ENCODE results near the gene KLHL2. TPM values are rescaled to one million over a fixed set of nuclear protein-coding genes. Genes with fewer than 3 reads are reported as not detected.

The KLHL2 gene
- total and polyA plus RNA-seq, 2 experiments from 2014 or later = 7.1 to 14.8 TPM

- TF ChIP-seq EZH2phosphoT487 (IDR thresholded peaks at IDR 0.05; ENCODE audit: unreplicated experiment) = no peak
- no peak for TF ChIP-seq CTCF (conservative IDR thresholded peaks at IDR 0.05; ENCODE audit: low read depth in 2 of 2)
- no peak for TF ChIP-seq ZNF114 (CRISPR knock-in tag; IDR thresholded peaks at IDR 0.05)
- peak overlapping the region; percentile 66; the same call in 2 of the 3 replicates for H3K4me3 Mint-ChIP-seq
- peak overlapping the region; percentile 99 for H3K4me3 ChIP-seq
- H3K36me3 Mint-ChIP-seq (ENCODE audit: low read depth) = peaks cover 53% of the 10 kb centered on the region
- H3K9me3 Mint-ChIP-seq = no peaks in the 10 kb centered on the region
- peaks cover 37% of the 10 kb centered on the region for H3K4me1 Mint-ChIP-seq
- no peaks in the 10 kb centered on the region; the same call in 1 of the 2 replicates for H3F3A ChIP-seq (replicated peaks; ENCODE audit: low read depth)
- H3K27ac Mint-ChIP-seq = peak overlapping the region; percentile 60
- peaks cover 2% of the 10 kb centered on the region for H3K27me3 Mint-ChIP-seq (ENCODE audit: insufficient read depth, low read depth, poor library complexity)
- H3K27me3 ChIP-seq (ENCODE audit: insufficient read depth) = no peaks in the 10 kb centered on the region
- H3K79me2 ChIP-seq (replicated peaks; ENCODE audit: insufficient read depth) = peaks cover 100% of the 10 kb centered on the region
- H3K9me2 ChIP-seq (ENCODE audit: insufficient read depth) = no peaks in the 10 kb centered on the region
- ATAC-seq (no peak), DNase-seq (ENCODE audit: low spot score) (no peak)
- peaks cover 67% of the 10 kb centered on the region for H3K36me3 ChIP-seq (ENCODE audit: insufficient read depth)
- H4K20me1 ChIP-seq (replicated peaks; ENCODE audit: insufficient read depth) = peaks cover 91% of the 10 kb centered on the region
- H3K27ac ChIP-seq (ENCODE audit: low read depth) = peak overlapping the region; percentile 17; the same call in 1 of the 2 replicates
- peaks cover 39% of the 10 kb centered on the region for H3K4me1 ChIP-seq (ENCODE audit: insufficient read depth)
- peak overlapping the region; percentile 98 for H3K4me2 ChIP-seq
- no peak overlapping the region for H2AFZ ChIP-seq
Observed at GRCh38 chr4:165332502-165332901, 125.1 kb downstream of the KLHL2 start.

- Histone ChIP-seq H3K27me3 (ENCODE audit: insufficient read depth) (no peaks in the 10 kb centered on the region), H4K20me1 (replicated peaks; ENCODE audit: insufficient read depth) (peaks cover 91% of the 10 kb centered on the region), H3F3A (replicated peaks; ENCODE audit: low read depth) (no peaks in the 10 kb centered on the region; the same call in 1 of the 2 replicates), H2AFZ (no peak overlapping the region), H3K27ac (ENCODE audit: low read depth) (peak overlapping the region; percentile 23; the same call in 1 of the 2 replicates), H3K9me2 (ENCODE audit: insufficient read depth) (no peaks in the 10 kb centered on the region), H3K79me2 (replicated peaks; ENCODE audit: insufficient read depth) (peaks cover 88% of the 10 kb centered on the region), H3K4me3 (peak overlapping the region; percentile 99; the same call in 1 of the 2 replicates), H3K4me1 (ENCODE audit: insufficient read depth) (peaks cover 30% of the 10 kb centered on the region), H3K4me2 (peak overlapping the region; percentile 40), H3K36me3 (ENCODE audit: insufficient read depth) (peaks cover 91% of the 10 kb centered on the region)
- peak overlapping the region; percentile 61 for H3K27ac Mint-ChIP-seq
- H3K27me3 Mint-ChIP-seq (ENCODE audit: insufficient read depth, low read depth, poor library complexity) = no peaks in the 10 kb centered on the region
- peaks cover 35% of the 10 kb centered on the region for H3K4me1 Mint-ChIP-seq
- H3K4me3 Mint-ChIP-seq = no peak overlapping the region
- no peaks in the 10 kb centered on the region for H3K9me3 Mint-ChIP-seq
- ATAC-seq = no peak
- TF ChIP-seq ZNF114 (CRISPR knock-in tag; IDR thresholded peaks at IDR 0.05) = no peak
- no peak for TF ChIP-seq STAT1 (IDR thresholded peaks at IDR 0.05; ENCODE audit: unreplicated experiment)
- TF ChIP-seq JUNB (IDR thresholded peaks at IDR 0.05; ENCODE audit: unreplicated experiment) = no peak
- TF ChIP-seq EZH2 (IDR thresholded peaks at IDR 0.05; ENCODE audit: low read depth, unreplicated experiment) = no peak
- no peak for TF ChIP-seq CREB1 (CRISPR knock-in tag; IDR thresholded peaks at IDR 0.05; ENCODE audit: low read depth)
- TF ChIP-seq REST (IDR thresholded peaks at IDR 0.05; ENCODE audit: unreplicated experiment) = no peak
- TF ChIP-seq CTCF (conservative IDR thresholded peaks at IDR 0.05; ENCODE audit: low read depth in 2 of 2) = no peak
- TF ChIP-seq ZNF331 (CRISPR knock-in tag; IDR thresholded peaks at IDR 0.05; ENCODE audit: low read depth) = no peak
- DNase-seq (ENCODE audit: low spot score) = no peak
- peaks cover 77% of the 10 kb centered on the region for H3K36me3 Mint-ChIP-seq (ENCODE audit: low read depth)
Observed at GRCh38 chr4:165335163-165335703, 127.9 kb downstream of the KLHL2 start.

Data from GM23338 (cell line).